Spleen (tissue), 7 donors: ENCODE data around the gene KIF5C.

ENCODE experiments used
- POLR2A ChIP-seq, 3 donors: fragments of 450-650 bp; IDR thresholded peaks; one replicate each; pipeline ENCODE4 v1.5.1; 2017; ENCODE audit warnings: antibody characterized with exemption in 3 of 3, mild to moderate bottlenecking in 1 of 3
- POLR2AphosphoS5 ChIP-seq, 3 donors: sonication (generic); formaldehyde crosslinking; IDR thresholded peaks; one replicate each; pipeline ENCODE4 v1.5.1; 2017; ENCODE audit warnings: antibody characterized with exemption in 3 of 3
- TF ChIP-seq, protein P1 (sequence below), 11 experiments: fragments of 200-600 bp in 7 of 11; fragments of 450-650 bp in 4 of 11; sonication (generic) in 4 of 11; IDR thresholded peaks in 8 of 11; conservative IDR thresholded peaks in 3 of 11; 1 replicate in 7 of 11; 2 replicates in 4 of 11; pipeline versions ENCODE4 v1.4.0 to v1.8.0; 2016 to 2021; ENCODE audit warnings: antibody characterized with exemption in 11 of 11, inconsistent platforms in 4 of 11, mild to moderate bottlenecking in 1 of 11
- donor health status: DM: no; HTN: no; CAD: no; lungs with moderate emphysema.
- donor health status: DM: no; HTN: no; CAD: no.
- donor health status: DM: no; HTN: no; CAD: no.

DNA sequence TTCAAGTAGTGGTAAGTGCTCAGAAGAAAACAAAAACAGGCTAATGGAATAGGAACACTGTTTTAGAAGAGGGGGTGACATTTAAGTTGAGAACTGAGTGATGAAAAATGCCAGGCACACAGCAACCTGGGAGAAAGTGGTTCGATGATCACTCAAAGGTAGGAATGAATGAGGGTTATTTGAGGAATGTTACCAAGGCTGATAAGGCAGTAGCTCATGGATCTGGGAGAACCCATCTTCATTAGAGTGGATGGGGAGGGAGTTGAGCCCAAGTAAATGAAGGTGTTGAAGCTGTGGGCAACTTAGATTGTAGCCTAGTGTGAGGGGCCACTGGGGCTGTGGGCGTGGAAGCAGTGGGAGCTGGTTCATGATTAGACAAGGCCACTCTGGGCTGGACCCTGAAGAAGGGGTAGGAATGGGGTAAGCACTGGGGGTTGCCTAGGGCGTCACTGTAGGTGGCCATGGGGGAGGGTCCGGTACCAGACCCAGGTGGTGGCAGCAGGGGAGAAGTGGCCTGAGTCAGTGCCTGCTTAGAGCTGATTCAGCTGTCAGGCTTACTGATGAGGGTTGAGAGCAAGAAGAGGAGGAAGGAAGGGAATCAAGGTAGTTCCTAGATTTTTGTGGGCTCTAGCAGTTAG lies 141.0 kb downstream of the KIF5C start:
- TF ChIP-seq POLR2A (IDR thresholded peaks at IDR 0.05) (no peak), POLR2AphosphoS5 (IDR thresholded peaks at IDR 0.05) (no peak)
- TF ChIP-seq, protein P1, sequence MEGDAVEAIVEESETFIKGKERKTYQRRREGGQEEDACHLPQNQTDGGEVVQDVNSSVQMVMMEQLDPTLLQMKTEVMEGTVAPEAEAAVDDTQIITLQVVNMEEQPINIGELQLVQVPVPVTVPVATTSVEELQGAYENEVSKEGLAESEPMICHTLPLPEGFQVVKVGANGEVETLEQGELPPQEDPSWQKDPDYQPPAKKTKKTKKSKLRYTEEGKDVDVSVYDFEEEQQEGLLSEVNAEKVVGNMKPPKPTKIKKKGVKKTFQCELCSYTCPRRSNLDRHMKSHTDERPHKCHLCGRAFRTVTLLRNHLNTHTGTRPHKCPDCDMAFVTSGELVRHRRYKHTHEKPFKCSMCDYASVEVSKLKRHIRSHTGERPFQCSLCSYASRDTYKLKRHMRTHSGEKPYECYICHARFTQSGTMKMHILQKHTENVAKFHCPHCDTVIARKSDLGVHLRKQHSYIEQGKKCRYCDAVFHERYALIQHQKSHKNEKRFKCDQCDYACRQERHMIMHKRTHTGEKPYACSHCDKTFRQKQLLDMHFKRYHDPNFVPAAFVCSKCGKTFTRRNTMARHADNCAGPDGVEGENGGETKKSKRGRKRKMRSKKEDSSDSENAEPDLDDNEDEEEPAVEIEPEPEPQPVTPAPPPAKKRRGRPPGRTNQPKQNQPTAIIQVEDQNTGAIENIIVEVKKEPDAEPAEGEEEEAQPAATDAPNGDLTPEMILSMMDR (IDR thresholded peaks at IDR 0.05 in 8 of 11, conservative IDR thresholded peaks at IDR 0.05 in 3 of 11), result no peak
